Breast epithelium (tissue), 4 donors: ENCODE measurements around the gene CALY. TPM values are rescaled to one million over a fixed set of nuclear protein-coding genes. Genes with fewer than 3 reads are reported as not detected.

Experiments
- DNase-seq, 2 donors: peaks; one replicate each; pipeline ENCODE4 v3.0.0-alpha.2; 2019; ENCODE audit warnings: low spot score in 2 of 2
- H3K27ac ChIP-seq, 2 donors: fragments of 200-600 bp; sonication (generic) in 1 of 2; one replicate each; pipeline ENCODE4 v1.5.1; 2016 to 2019; ENCODE audit warnings: mild to moderate bottlenecking in 1 of 2
- H3K27me3 ChIP-seq, 2 donors: fragments of 200-600 bp; sonication (generic) in 1 of 2; one replicate each; pipeline versions ENCODE4 v1.5.1 to v1.6.0; 2017 to 2019; ENCODE audit warnings: control low read depth in 1 of 2, mild to moderate bottlenecking in 1 of 2
- H3K36me3 ChIP-seq: fragments of 200-600 bp; one replicate; pipeline ENCODE4 v1.5.1; 2019
- H3K4me1 ChIP-seq, 2 donors: fragments of 200-600 bp; sonication (generic); one replicate each; pipeline ENCODE4 v1.5.1; 2016 to 2019; ENCODE audit warnings: control low read depth in 1 of 2
- H3K4me3 ChIP-seq, 3 donors: fragments of 200-600 bp; sonication (generic); 1 replicate in 2 of 3; 2 replicates in 1 of 3; pipeline ENCODE4 v1.5.1; 2016 to 2019; ENCODE audit warnings: mild to moderate bottlenecking in 3 of 3, moderate library complexity in 2 of 3
- H3K9me3 ChIP-seq, 2 donors: fragments of 200-600 bp; sonication (generic) in 1 of 2; one replicate each; pipeline ENCODE4 v1.5.1; 2016 to 2019; ENCODE audit warnings: control low read depth in 1 of 2
- CTCF ChIP-seq, 3 donors: fragments of 450-650 bp; IDR thresholded peaks; one replicate each; pipeline ENCODE4 v1.5.1; 2016 to 2017; ENCODE audit warnings: antibody characterized with exemption in 3 of 3, mild to moderate bottlenecking in 3 of 3, moderate library complexity in 3 of 3
- POLR2A ChIP-seq: fragments of 450-650 bp; IDR thresholded peaks from one replicate; pipeline ENCODE4 v1.6.1; 2016; ENCODE audit warnings: antibody characterized with exemption, mild to moderate bottlenecking, moderate library complexity
- POLR2AphosphoS5 ChIP-seq, 3 donors: sonication (generic); formaldehyde crosslinking; IDR thresholded peaks; one replicate each; pipeline ENCODE4 v1.6.1; 2017; ENCODE audit warnings: antibody characterized with exemption in 3 of 3
- intact Hi-C: fragments of 100-400 bp; cut with DNase I; formaldehyde crosslinking; loops from one replicate; pipeline ENCODE4 v1.15.1; 2023; ENCODE audit warnings: low total_unique reads
- total RNA-seq, 3 donors: library from RNA; depleted of rRNA; stranded (reverse); fragments of >200 nt; gene quantifications; one replicate each; pipeline ENCODE4 v1.1.0, GENCODE V29; 2016

CALY gene
- total RNA-seq, 3 donors from 2014 or later = 0.66 TPM; not detected in 2

- Histone ChIP-seq H3K4me1 (no peaks in the 10 kb centered on the region), H3K4me3 (no peak overlapping the region), H3K36me3 (no peaks in the 10 kb centered on the region), H3K27me3 (peaks cover 6 to 45% of the 10 kb centered on the region in 2 donors), H3K27ac (no peak overlapping the region), H3K9me3 (no peaks in the 10 kb centered on the region)
- TF ChIP-seq POLR2A (no peak), POLR2AphosphoS5 (IDR thresholded peaks at IDR 0.05) (no peak), CTCF (IDR thresholded peaks at IDR 0.05) (no peak)
- intact Hi-C loops = no loop called here
- DNase-seq = no peak
These were observed 12.9 kb upstream of the CALY start for GRCh38 chr10:133349577-133350011.

- Histone ChIP-seq H3K27ac (no peak overlapping the region), H3K9me3 (no peaks in the 10 kb centered on the region), H3K36me3 (no peaks in the 10 kb centered on the region), H3K4me1 (no peaks in the 10 kb centered on the region), H3K27me3 (peaks cover 6 to 49% of the 10 kb centered on the region in 2 donors), H3K4me3 (no peak overlapping the region)
- DNase-seq = no peak
- TF ChIP-seq CTCF (IDR thresholded peaks at IDR 0.05) (no peak), POLR2AphosphoS5 (IDR thresholded peaks at IDR 0.05) (no peak), POLR2A (no peak)
- intact Hi-C loops = no loop called here
These were observed 12.5 kb upstream of the CALY start for GRCh38 chr10:133349160-133349568.

GRCh38 chr10:133347710-133348517 lies 11.2 kb upstream of the CALY start:
- Histone ChIP-seq H3K36me3 (no peaks in the 10 kb centered on the region), H3K9me3 (no peaks in the 10 kb centered on the region), H3K27me3 (peaks cover 6 to 57% of the 10 kb centered on the region in 2 donors), H3K27ac (no peak overlapping the region), H3K4me3 (no peak overlapping the region), H3K4me1 (no peaks in the 10 kb centered on the region)
- TF ChIP-seq POLR2AphosphoS5 (IDR thresholded peaks at IDR 0.05) (no peak), CTCF (IDR thresholded peaks at IDR 0.05) (no peak), POLR2A (no peak)
- intact Hi-C loops = no loop called here
- no peak for DNase-seq

GRCh38 chr10:133346413-133346812 lies 9.7 kb upstream of the CALY start:
- H3K9me3 ChIP-seq = no peaks in the 10 kb centered on the region
- peaks cover 6 to 70% of the 10 kb centered on the region in 2 donors for H3K27me3 ChIP-seq
- TF ChIP-seq CTCF (IDR thresholded peaks at IDR 0.05) (no peak), POLR2A (no peak), POLR2AphosphoS5 (IDR thresholded peaks at IDR 0.05) (no peak)
- no peaks in the 10 kb centered on the region for H3K36me3 ChIP-seq
- intact Hi-C loops = no loop called here
- no peak overlapping the region for H3K27ac ChIP-seq
- DNase-seq = no peak
- H3K4me3 ChIP-seq = no peak overlapping the region
- no peaks in the 10 kb centered on the region for H3K4me1 ChIP-seq

- Histone ChIP-seq H3K4me3 (no peak overlapping the region), H3K36me3 (no peaks in the 10 kb centered on the region), H3K27me3 (peaks cover 6 to 82% of the 10 kb centered on the region in 2 donors), H3K27ac (no peak overlapping the region), H3K4me1 (no peaks in the 10 kb centered on the region), H3K9me3 (no peaks in the 10 kb centered on the region)
- DNase-seq = no peak
- intact Hi-C loops = no loop called here
- TF ChIP-seq CTCF (IDR thresholded peaks at IDR 0.05) (no peak), POLR2A (no peak), POLR2AphosphoS5 (IDR thresholded peaks at IDR 0.05) (no peak)
These were observed 7.5 kb upstream of the CALY start for GRCh38 chr10:133344236-133344635.
